GM23248 (cell line): ENCODE data around the gene MMP27. TPM values are rescaled to one million over a fixed set of nuclear protein-coding genes. Genes with fewer than 3 reads are reported as not detected.

Experiments used
- DNase-seq: peaks from one replicate; pipeline ENCODE4 v3.0.0-alpha.2; 2015
- H2AFZ ChIP-seq: fragments of 200-600 bp; sonication (generic); 2 replicates; pipeline ENCODE4 v1.6.1; 2016; ENCODE audit warnings: antibody characterized with exemption
- H3F3A ChIP-seq: fragments of 200-600 bp; sonication (generic); 2 replicates; pipeline ENCODE4 v1.6.1; 2016; ENCODE audit warnings: mild to moderate bottlenecking, antibody characterized with exemption, mixed run types; ENCODE audit not compliant: insufficient read depth
- H3K27ac ChIP-seq: fragments of 200-600 bp; sonication (generic); 2 replicates; pipeline ENCODE4 v1.5.1; 2016; ENCODE audit warnings: mild to moderate bottlenecking
- H3K27me3 ChIP-seq: fragments of 200-600 bp; sonication (generic); replicated peaks from 2 replicates; pipeline ENCODE4 v1.6.1; 2016; ENCODE audit warnings: mild to moderate bottlenecking; ENCODE audit not compliant: insufficient read depth
- H3K36me3 ChIP-seq: fragments of 200-600 bp; sonication (generic); 2 replicates; pipeline ENCODE4 v1.6.1; 2016; ENCODE audit warnings: low read depth, mild to moderate bottlenecking
- H3K4me1 ChIP-seq: fragments of 200-600 bp; sonication (generic); 2 replicates; pipeline ENCODE4 v1.6.1; 2016; ENCODE audit warnings: mild to moderate bottlenecking; ENCODE audit not compliant: insufficient read depth
- H3K4me2 ChIP-seq: fragments of 200-600 bp; sonication (generic); one replicate; pipeline ENCODE4 v1.6.1; 2016; ENCODE audit warnings: mild to moderate bottlenecking; ENCODE audit not compliant: unreplicated experiment
- H3K4me3 ChIP-seq: fragments of 200-600 bp; sonication (generic); 2 replicates; pipeline ENCODE4 v1.5.1; 2016; ENCODE audit warnings: mild to moderate bottlenecking
- H3K79me2 ChIP-seq: fragments of 200-600 bp; sonication (generic); 2 replicates; pipeline ENCODE4 v1.6.1; 2016; ENCODE audit warnings: mild to moderate bottlenecking; ENCODE audit not compliant: insufficient read depth
- H3K9ac ChIP-seq: fragments of 200-600 bp; sonication (generic); 2 replicates; pipeline ENCODE4 v1.6.1; 2016; ENCODE audit warnings: mild to moderate bottlenecking
- H3K9me2 ChIP-seq: fragments of 200-600 bp; sonication (generic); 2 replicates; pipeline ENCODE4 v1.6.1; 2016; ENCODE audit warnings: mixed run types, mild to moderate bottlenecking, moderate library complexity; ENCODE audit not compliant: insufficient read depth
- H3K9me3 ChIP-seq: fragments of 200-600 bp; sonication (generic); one replicate; pipeline ENCODE4 v1.6.1; 2017; ENCODE audit warnings: low read depth
- H4K20me1 ChIP-seq: fragments of 200-600 bp; sonication (generic); 2 replicates; pipeline ENCODE4 v1.6.0; 2016; ENCODE audit not compliant: insufficient read depth
- EZH2 ChIP-seq: fragments of 200-600 bp; sonication (generic); IDR thresholded peaks from 2 replicates; pipeline ENCODE4 v1.6.1; 2018; ENCODE audit warnings: antibody characterized with exemption, mild to moderate bottlenecking; ENCODE audit not compliant: insufficient read depth, poor library complexity, severe bottlenecking
- EZH2phosphoT487 ChIP-seq: fragments of 200-600 bp; sonication (generic); IDR thresholded peaks from 2 replicates; pipeline ENCODE4 v1.6.1; 2018; ENCODE audit warnings: antibody characterized with exemption, moderate library complexity, mild to moderate bottlenecking, low read depth; ENCODE audit not compliant: insufficient read depth
- WGBS, 2 experiments: methylation state at CpG; one replicate each; pipeline ENCODE4 v1.1.6; 2015 to 2017; ENCODE audit warnings: low lambda C conversion rate in 2 of 2, low coverage in 1 of 2; ENCODE audit errors: missing lambda C conversion rate in 2 of 2; 5-methylcytosine and 5-hydroxymethylcytosine counted together
- in situ Hi-C: fragments of 300-500 bp; cut with MboI; formaldehyde crosslinking; loops from 2 replicates; pipeline ENCODE4 v1.15.0; 2020
- polyA plus RNA-seq: library from polyadenylated mRNA; unstranded; fragments of >200 nt; fragmentation: Nextera tagmentation; extraction: Ambion mirVana; gene quantifications from 2 replicates; pipeline ENCODE4 v1.2.1, GENCODE V29; 2016
- total RNA-seq: library from RNA; depleted of rRNA; stranded (reverse); fragments of >200 nt; shearing (Covaris generic); gene quantifications from 2 replicates; pipeline ENCODE4 v1.2.3, GENCODE V29; 2014

MMP27 gene
- total and polyA plus RNA-seq, 2 experiments from 2014 or later: 0.09 TPM; not detected in 1

DNA sequence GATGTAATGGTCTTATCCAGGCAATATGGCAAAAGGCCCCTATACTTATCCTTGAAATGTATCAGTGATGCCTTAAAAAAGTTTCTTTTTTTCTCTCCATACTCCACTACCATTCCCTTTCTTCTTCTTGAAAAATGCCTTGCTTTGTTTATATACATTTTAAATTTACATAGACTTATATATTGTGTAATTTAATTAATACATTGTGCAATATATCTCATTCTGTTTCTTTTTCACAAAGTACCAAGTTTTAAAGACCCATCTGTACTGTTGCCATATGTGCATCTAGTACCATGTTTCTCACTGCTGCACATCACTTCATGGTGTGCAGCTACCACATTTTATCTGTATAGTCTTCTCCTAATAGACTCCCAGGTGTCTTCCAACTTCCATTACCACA, 11.7 kb upstream of the MMP27 start:
- H3K79me2 ChIP-seq: no peaks in the 10 kb centered on the region
- H3F3A ChIP-seq: no peaks in the 10 kb centered on the region
- in situ Hi-C loops: no loop called here

DNA sequence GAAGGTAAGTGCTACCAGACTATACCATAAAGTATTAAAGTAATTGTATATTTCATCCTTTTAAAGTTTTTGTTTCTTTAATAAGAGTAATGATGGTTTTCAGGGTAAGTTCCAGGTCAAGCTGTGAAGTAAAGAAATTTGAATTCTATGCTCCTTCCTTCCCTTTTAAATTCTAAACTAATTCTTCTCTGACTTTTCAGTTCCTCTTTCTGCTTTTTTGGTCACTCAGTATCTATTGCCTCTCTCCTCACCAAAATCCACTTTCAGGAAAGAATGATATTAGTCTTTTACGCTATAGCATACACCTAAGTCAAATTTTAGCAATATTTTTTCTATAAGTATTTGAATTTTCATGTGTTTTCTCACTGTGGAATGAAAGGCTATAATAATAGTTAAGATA, 11.0 kb upstream of the MMP27 start:
- Histone ChIP-seq H3K36me3 (no peaks in the 10 kb centered on the region), H3K27me3 (peaks cover 21% of the 10 kb centered on the region), H3K79me2 (no peaks in the 10 kb centered on the region), H3K9me2 (no peaks in the 10 kb centered on the region), H3K27ac (no peak overlapping the region), H3K4me2 (no peak overlapping the region), H3F3A (no peaks in the 10 kb centered on the region), H3K9ac (no peak overlapping the region), H2AFZ (no peak overlapping the region), H3K9me3 (no peaks in the 10 kb centered on the region), H3K4me3 (no peak overlapping the region), H4K20me1 (no peaks in the 10 kb centered on the region), H3K4me1 (no peaks in the 10 kb centered on the region)
- DNase-seq: no peak
- in situ Hi-C loops: no loop called here
- TF ChIP-seq EZH2phosphoT487 (no peak), EZH2 (no peak)
- WGBS, 2 experiments: 80 to 84% methylated on average over 1 of the region's 1 CpG

More for the DNA sequence above, 11.7 kb upstream of the MMP27 start:
- TF ChIP-seq EZH2phosphoT487 (no peak), EZH2 (no peak)
- H3K9ac ChIP-seq: no peak overlapping the region
- no peak overlapping the region for H3K4me3 ChIP-seq
- H3K4me2 ChIP-seq: no peak overlapping the region
- H3K9me3 ChIP-seq: no peaks in the 10 kb centered on the region
- no peaks in the 10 kb centered on the region for H3K4me1 ChIP-seq
- H4K20me1 ChIP-seq: no peaks in the 10 kb centered on the region
- H3K27me3 ChIP-seq: peaks cover 21% of the 10 kb centered on the region
- H3K9me2 ChIP-seq: no peaks in the 10 kb centered on the region
- H3K27ac ChIP-seq: no peak overlapping the region
- DNase-seq: no peak
- H3K36me3 ChIP-seq: no peaks in the 10 kb centered on the region
- H2AFZ ChIP-seq: no peak overlapping the region

DNA sequence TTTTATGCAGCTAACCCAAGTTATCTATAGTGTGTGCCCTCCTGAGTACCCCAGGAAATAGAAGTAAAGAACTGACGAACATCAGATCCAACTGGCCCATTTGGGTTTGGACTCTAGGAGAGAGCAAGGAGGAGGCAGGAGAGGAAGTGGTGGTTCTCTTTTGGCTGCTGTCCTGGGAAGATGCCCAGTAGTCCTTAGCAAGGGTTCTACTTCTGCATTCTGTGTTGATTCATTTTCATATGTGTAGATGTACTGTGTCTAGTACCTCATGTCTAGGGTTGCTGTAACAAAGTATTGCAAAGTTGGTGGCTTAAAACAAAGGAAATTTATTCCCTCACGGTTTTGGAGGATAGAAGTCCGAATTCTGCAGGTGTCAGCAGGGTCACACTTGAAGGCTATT, 6.6 kb upstream of the MMP27 start:
- WGBS, 2 experiments: 56 to 64% methylated on average over 3 of the region's 3 CpGs
- in situ Hi-C loops: no loop called here
- Histone ChIP-seq H3K9ac (no peak overlapping the region), H3K4me1 (no peaks in the 10 kb centered on the region), H3K36me3 (no peaks in the 10 kb centered on the region), H3K4me2 (no peak overlapping the region), H3K9me3 (no peaks in the 10 kb centered on the region), H4K20me1 (no peaks in the 10 kb centered on the region), H2AFZ (no peak overlapping the region), H3F3A (no peaks in the 10 kb centered on the region), H3K9me2 (no peaks in the 10 kb centered on the region), H3K27me3 (peaks cover 15% of the 10 kb centered on the region), H3K4me3 (no peak overlapping the region), H3K79me2 (no peaks in the 10 kb centered on the region), H3K27ac (no peak overlapping the region)
- no peak for DNase-seq
- TF ChIP-seq EZH2: no peak
- no peak for TF ChIP-seq EZH2phosphoT487

DNA sequence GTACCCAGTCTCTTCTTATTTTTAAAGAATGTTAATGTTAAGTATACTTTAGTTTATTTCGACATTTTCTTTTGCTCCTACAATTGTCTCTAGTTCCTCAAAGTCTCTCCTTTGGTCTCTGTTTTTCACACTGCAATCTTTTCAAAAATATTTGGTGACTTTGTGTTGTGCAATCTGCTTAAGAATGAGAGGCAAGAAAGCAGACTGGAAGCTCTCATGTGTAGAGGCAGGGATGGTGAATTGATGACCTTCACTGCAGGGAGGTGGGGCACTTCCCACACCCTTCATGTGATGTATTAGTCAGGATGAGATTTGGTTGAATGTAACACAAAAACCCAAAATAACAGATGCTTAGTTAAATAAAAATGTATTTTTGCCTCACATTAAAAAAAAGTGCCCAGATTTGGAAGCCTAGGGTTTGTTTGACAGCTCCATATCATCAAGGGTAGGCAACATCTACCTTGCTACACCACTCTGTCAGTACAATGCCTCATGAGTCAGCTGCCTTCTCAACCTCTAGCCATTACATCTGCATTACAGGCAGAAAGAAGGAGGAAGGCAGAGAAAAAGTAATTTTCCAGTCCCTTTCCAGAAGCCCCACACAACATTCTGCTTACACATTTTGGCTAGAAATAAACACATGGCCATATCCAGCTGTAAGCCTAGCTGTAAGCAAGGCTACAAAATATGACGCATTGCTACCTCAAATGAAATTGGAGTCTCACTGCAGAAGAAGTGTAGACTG, 3.8 kb upstream of the MMP27 start:
- Histone ChIP-seq H2AFZ (no peak overlapping the region), H3K79me2 (no peaks in the 10 kb centered on the region), H3K27me3 (peaks cover 9% of the 10 kb centered on the region; the same call in 1 of the 2 replicates), H3K9me3 (no peaks in the 10 kb centered on the region), H3K27ac (no peak overlapping the region), H3K4me1 (peaks cover 8% of the 10 kb centered on the region; the same call in 1 of the 2 replicates), H3K9me2 (no peaks in the 10 kb centered on the region), H3K4me2 (no peak overlapping the region), H3K9ac (no peak overlapping the region), H3K4me3 (no peak overlapping the region), H3F3A (no peaks in the 10 kb centered on the region), H4K20me1 (no peaks in the 10 kb centered on the region), H3K36me3 (no peaks in the 10 kb centered on the region)
- in situ Hi-C loops: no loop called here
- 94 to 96% methylated on average over 2 of the region's 2 CpGs for WGBS, 2 experiments
- TF ChIP-seq EZH2 (no peak), EZH2phosphoT487 (no peak)
- peak; percentile 44 for DNase-seq
